K562 (cell line): Measurements from ENCODE around the gene FGF4. TPM values are rescaled to one million over a fixed set of nuclear protein-coding genes. Genes with fewer than 3 reads are reported as not detected.

ENCODE experiments used
- ATAC-seq: fragments of 200-7000 bp; cut with Tn5 transposase; 3 replicates; pipeline ENCODE4 v1.9.1; 2020; ENCODE audit warnings: moderate library complexity
- BruUV-seq: library from RNA; stranded (reverse); fragments of 400-500 nt; replicated peaks from 2 replicates; lab custom pipeline; 2021; lab: Mats Ljungman, UMichigan
- CTCF ChIA-PET: fragments of 300-600 bp; formaldehyde crosslinking; extraction: SDS; loops from one replicate; lab custom pipeline; 2021; ENCODE audit warnings: low intra/inter-chr PET ratio; lab: Yijun Ruan, JAX
- POLR2A ChIA-PET: fragments of 300-600, 350-650 bp; sonication (Branson Sonifier 250); formaldehyde crosslinking; extraction: SDS; loops from one replicate; lab custom pipeline; 2021; ENCODE audit warnings: antibody characterized with exemption, inconsistent platforms; lab: Yijun Ruan, JAX
- DNase-seq, 4 experiments: peaks; one replicate each; pipeline versions ENCODE4 v3.0.0 to v3.0.0-alpha.2; 2011 to 2018; ENCODE audit warnings: low spot score in 3 of 4, mixed read lengths in 3 of 4; ENCODE audit errors: extremely low read depth in 1 of 4
- FAIRE-seq: peaks from 2 replicates; lab custom pipeline; 2011; peaks lifted over from hg19 to GRCh38; lab: Jason Lieb, UNC
- H2AFZ ChIP-seq: 2 replicates; pipeline ENCODE4 v1.6.0; 2011; ENCODE audit warnings: low read depth, low read length, control low read depth, inconsistent platforms
- H3K27ac ChIP-seq: fragments of 200-600 bp; 3 replicates; pipeline ENCODE4 v1.8.0; 2011; ENCODE audit warnings: low read depth, mild to moderate bottlenecking, control low read depth, inconsistent platforms, low read length, moderate library complexity, mixed read lengths; ENCODE audit errors: extremely low read depth
- H3K27me3 ChIP-seq, 2 experiments: fragments of 300-600 bp in 1 of 2; 2 replicates in 1 of 2; 3 replicates in 1 of 2; pipeline versions ENCODE4 v1.6.0 to v1.8.0; 2011; ENCODE audit warnings: inconsistent platforms in 2 of 2, low read length in 2 of 2, mild to moderate bottlenecking in 1 of 2, mixed read lengths in 1 of 2, moderate library complexity in 1 of 2; ENCODE audit not compliant: control insufficient read depth in 2 of 2, insufficient read depth in 2 of 2
- H3K36me3 ChIP-seq: fragments of 300-600 bp; 3 replicates; pipeline ENCODE4 v1.8.0; 2011; ENCODE audit warnings: mild to moderate bottlenecking, low read length, inconsistent platforms; ENCODE audit not compliant: control insufficient read depth, insufficient read depth
- H3K4me1 ChIP-seq, 2 experiments: fragments of 200-600 bp in 1 of 2; replicated peaks in 1 of 2; 2 replicates in 1 of 2; 3 replicates in 1 of 2; pipeline versions ENCODE4 v1.5.1 to v1.8.0; 2011; ENCODE audit warnings: inconsistent platforms in 2 of 2, low read length in 2 of 2, mild to moderate bottlenecking in 1 of 2, mixed read lengths in 1 of 2, moderate library complexity in 1 of 2; ENCODE audit not compliant: control insufficient read depth in 2 of 2, insufficient read depth in 2 of 2
- H3K4me2 ChIP-seq: 2 replicates; pipeline ENCODE4 v1.6.1; 2011; ENCODE audit warnings: low read length, control low read depth, inconsistent platforms, mixed read lengths; ENCODE audit not compliant: insufficient read depth
- H3K4me3 ChIP-seq: fragments of 200-600 bp; sonication (generic), shearing (Covaris generic); 2 replicates; pipeline ENCODE4 v1.5.1; 2016; ENCODE audit warnings: control low read depth, inconsistent platforms
- H3K79me2 ChIP-seq: fragments of 200-600 bp; 3 replicates; pipeline ENCODE4 v1.8.0; 2011; ENCODE audit warnings: low read length, inconsistent platforms; ENCODE audit not compliant: control insufficient read depth, insufficient read depth
- H3K9ac ChIP-seq, 2 experiments: 2 replicates each; pipeline versions ENCODE4 v1.6.0 to v1.6.1; 2011; ENCODE audit warnings: low read depth in 2 of 2, low read length in 2 of 2, control low read depth in 1 of 2, inconsistent platforms in 1 of 2, mild to moderate bottlenecking in 1 of 2, mixed read lengths in 1 of 2; ENCODE audit not compliant: insufficient read depth in 1 of 2
- H3K9me1 ChIP-seq: one replicate; pipeline ENCODE4 v1.6.0; 2011; ENCODE audit warnings: inconsistent platforms, mild to moderate bottlenecking, low read length, moderate library complexity; ENCODE audit not compliant: control insufficient read depth, insufficient read depth
- H3K9me3 ChIP-seq: replicated peaks from 2 replicates; pipeline ENCODE4 v1.5.1; 2011; ENCODE audit warnings: low read depth, low read length, inconsistent platforms; ENCODE audit not compliant: control insufficient read depth, insufficient read depth
- H4K20me1 ChIP-seq: replicated peaks from 2 replicates; pipeline ENCODE4 v1.6.1; 2011; ENCODE audit warnings: low read length, inconsistent platforms, mixed read lengths; ENCODE audit not compliant: control insufficient read depth, insufficient read depth
- BCOR ChIP-seq: fragments of 450-650 bp; IDR thresholded peaks from 2 replicates; pipeline ENCODE4 v1.6.1; 2016
- RBM25 ChIP-seq: fragments of 200-400 bp; formaldehyde crosslinking; IDR thresholded peaks from 2 replicates; pipeline ENCODE4 v1.6.1; 2018; ENCODE audit warnings: low read length, low read depth, moderate library complexity; ENCODE audit not compliant: severe bottlenecking
- SMAD1 ChIP-seq: fragments of 150-350 bp; IDR thresholded peaks from 2 replicates; pipeline ENCODE4 v1.6.1; 2014; ENCODE audit warnings: low read length, low read depth; ENCODE audit not compliant: partially characterized antibody
- ZFP36 ChIP-seq: fragments of 150-350 bp; IDR thresholded peaks from 2 replicates; pipeline ENCODE4 v1.6.1; 2018; ENCODE audit warnings: low read length, low read depth; ENCODE audit not compliant: partially characterized antibody
- whole genome bisulfite sequencing: fragments of 100-300 bp; shearing (Covaris generic); methylation state at CpG from one replicate; pipeline ENCODE4 v1.1.6; 2016; ENCODE audit warnings: low coverage, mixed read lengths; ENCODE audit not compliant: insufficient coverage; ENCODE audit errors: missing lambda C conversion rate; 5-methylcytosine and 5-hydroxymethylcytosine counted together
- in situ Hi-C: fragments of 300-500 bp; cut with MboI; formaldehyde crosslinking; loops from 4 replicates; pipeline ENCODE4 v1.15.0; 2018; ENCODE audit warnings: inconsistent platforms, mixed read lengths
- intact Hi-C: fragments of 100-400 bp; cut with micrococcal nuclease; formaldehyde crosslinking; loops from 2 replicates; pipeline ENCODE4 v1.14.2; 2022
- polyA plus RNA-seq, 8 experiments: library from polyadenylated mRNA; depleted of rRNA in 4 of 8; stranded (reverse) in 5 of 8; unstranded in 3 of 8; fragments of >200 nt; fragmentation: Nextera tagmentation in 2 of 8; fragmentation: Illumina TruSeq in 1 of 8; extraction: Ambion mirVana in 2 of 8; extraction: Trizol in 1 of 8; gene quantifications; 2 replicates each; pipeline versions ENCODE4 v1.2.1 to v1.2.3, GENCODE V29; 2011 to 2014; ENCODE audit warnings: inconsistent platforms in 1 of 8, missing spikeins in 1 of 8
- total RNA-seq, 7 experiments: library from RNA; depleted of rRNA in 6 of 7; stranded (reverse); fragments of >200 nt in 6 of 7; fragmentation: Illumina TruSeq in 2 of 7; extraction: Trizol in 2 of 7; gene quantifications; 2 replicates each; pipeline versions ENCODE4 v1.2.1 to v1.2.3, GENCODE V29; 2011 to 2021; ENCODE audit warnings: low replicate concordance in 1 of 7

FGF4 gene
- total and polyA plus RNA-seq, 9 of the 15 experiments (the other 6 are each of a cell fraction or from before 2014, with no cell fraction given), result not detected

- no peak overlapping the region for H3K4me3 ChIP-seq
- H3K27me3 ChIP-seq, result peaks cover 13 to 81% of the 10 kb centered on the region in 2 experiments; a peak in 4 of 5 replicates
- ATAC-seq (no peak), DNase-seq (no peak), FAIRE-seq (no peak)
- H3K4me1 ChIP-seq, result peaks cover 0 to 14% of the 10 kb centered on the region in 2 experiments; a peak in 1 of 5 replicates
- H3K79me2 ChIP-seq, result no peaks in the 10 kb centered on the region
- H2AFZ ChIP-seq, result no peak overlapping the region
- no peak overlapping the region for H3K27ac ChIP-seq
- WGBS, result 0% methylated on average over 15 of the region's 15 CpGs
- H3K9me3 ChIP-seq, result no peaks in the 10 kb centered on the region
- peaks cover 7% of the 10 kb centered on the region for H4K20me1 ChIP-seq
- peak; percentile 37 for TF ChIP-seq RBM25
- TF ChIP-seq SMAD1, result no peak
- TF ChIP-seq BCOR, result peak; percentile 15; the same call in 1 of the 2 replicates
- TF ChIP-seq ZFP36, result peak; percentile 63
- POLR2A ChIA-PET, result interaction anchor here (0.6 to 1.0 kb wide), 3 partner anchors 61 to 71 kb away, joined by 3 read pairs; no protein-coding TSS in a partner anchor
- no peaks in the 10 kb centered on the region for H3K9me1 ChIP-seq
- H3K36me3 ChIP-seq, result no peaks in the 10 kb centered on the region
- intact Hi-C loops, result no loop called here
- H3K9ac ChIP-seq, result no peak overlapping the region
- in situ Hi-C loops, result no loop called here
- BruUV-seq, result no TSS peak
- CTCF ChIA-PET, result no interaction called here
- H3K4me2 ChIP-seq, result no peak overlapping the region
Measured at GRCh38 chr11:69822676-69823494, 47.7 kb upstream of the FGF4 start.
